GM12801 (cell line): ENCODE data around the gene ARHGAP29.

Experiments used
- TF ChIP-seq, protein P1 (sequence below): IDR thresholded peaks from one replicate; pipeline ENCODE4 v1.5.1; 2011; ENCODE audit warnings: control low read depth; ENCODE audit not compliant: insufficient read length; ENCODE audit errors: extremely low read depth

Gene ARHGAP29

GRCh38 chr1:94160811-94161210, 76.6 kb downstream of the ARHGAP29 start:
- TF ChIP-seq, protein P1, sequence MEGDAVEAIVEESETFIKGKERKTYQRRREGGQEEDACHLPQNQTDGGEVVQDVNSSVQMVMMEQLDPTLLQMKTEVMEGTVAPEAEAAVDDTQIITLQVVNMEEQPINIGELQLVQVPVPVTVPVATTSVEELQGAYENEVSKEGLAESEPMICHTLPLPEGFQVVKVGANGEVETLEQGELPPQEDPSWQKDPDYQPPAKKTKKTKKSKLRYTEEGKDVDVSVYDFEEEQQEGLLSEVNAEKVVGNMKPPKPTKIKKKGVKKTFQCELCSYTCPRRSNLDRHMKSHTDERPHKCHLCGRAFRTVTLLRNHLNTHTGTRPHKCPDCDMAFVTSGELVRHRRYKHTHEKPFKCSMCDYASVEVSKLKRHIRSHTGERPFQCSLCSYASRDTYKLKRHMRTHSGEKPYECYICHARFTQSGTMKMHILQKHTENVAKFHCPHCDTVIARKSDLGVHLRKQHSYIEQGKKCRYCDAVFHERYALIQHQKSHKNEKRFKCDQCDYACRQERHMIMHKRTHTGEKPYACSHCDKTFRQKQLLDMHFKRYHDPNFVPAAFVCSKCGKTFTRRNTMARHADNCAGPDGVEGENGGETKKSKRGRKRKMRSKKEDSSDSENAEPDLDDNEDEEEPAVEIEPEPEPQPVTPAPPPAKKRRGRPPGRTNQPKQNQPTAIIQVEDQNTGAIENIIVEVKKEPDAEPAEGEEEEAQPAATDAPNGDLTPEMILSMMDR, result no peak

GRCh38 chr1:94156096-94156625, 81.2 kb downstream of the ARHGAP29 start:
- TF ChIP-seq, protein P1, result no peak

DNA sequence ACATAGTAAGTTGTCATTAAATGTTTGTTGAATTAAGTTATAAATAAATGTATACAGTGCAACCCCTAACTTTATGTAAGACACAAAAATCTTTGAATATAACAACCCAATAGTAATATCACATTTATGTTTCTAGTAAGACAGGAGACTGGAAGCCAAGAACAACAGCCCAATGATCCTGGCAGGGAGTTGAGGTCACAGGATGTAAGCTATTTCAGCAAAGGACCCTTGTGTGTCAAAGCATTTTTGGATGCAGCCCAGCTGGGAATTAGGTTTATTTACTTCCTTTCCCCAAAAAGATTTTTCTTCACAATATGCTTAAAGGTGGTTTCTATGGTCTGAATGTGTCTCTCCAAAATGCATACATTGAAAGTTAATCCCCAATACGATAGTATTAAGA, 82.4 kb downstream of the ARHGAP29 start:
- TF ChIP-seq, protein P1, result no peak

- TF ChIP-seq, protein P1, result no peak
These were observed 84.3 kb downstream of the ARHGAP29 start for GRCh38 chr1:94153133-94153532.

GRCh38 chr1:94146273-94146672, 91.1 kb downstream of the ARHGAP29 start:
- TF ChIP-seq, protein P1, result no peak

DNA sequence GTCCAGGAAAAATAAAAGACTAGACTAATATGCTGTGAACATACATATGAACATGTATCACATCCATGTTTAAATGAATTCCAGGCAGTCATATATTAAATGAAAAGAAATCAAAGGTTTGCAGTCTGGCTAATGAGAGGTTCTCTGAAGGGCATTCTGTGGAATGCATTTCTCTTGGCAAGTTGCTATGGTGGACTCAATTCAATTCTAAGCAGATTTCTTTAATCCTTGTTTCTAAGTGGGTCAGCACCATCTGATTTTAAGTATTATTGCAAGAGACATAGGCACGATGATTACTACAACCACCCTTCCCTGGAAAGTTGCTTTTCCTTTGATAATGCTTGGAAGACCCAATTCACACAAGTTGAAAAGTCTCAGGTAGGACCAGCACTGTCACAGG, 92.5 kb downstream of the ARHGAP29 start:
- TF ChIP-seq, protein P1, result no peak

DNA sequence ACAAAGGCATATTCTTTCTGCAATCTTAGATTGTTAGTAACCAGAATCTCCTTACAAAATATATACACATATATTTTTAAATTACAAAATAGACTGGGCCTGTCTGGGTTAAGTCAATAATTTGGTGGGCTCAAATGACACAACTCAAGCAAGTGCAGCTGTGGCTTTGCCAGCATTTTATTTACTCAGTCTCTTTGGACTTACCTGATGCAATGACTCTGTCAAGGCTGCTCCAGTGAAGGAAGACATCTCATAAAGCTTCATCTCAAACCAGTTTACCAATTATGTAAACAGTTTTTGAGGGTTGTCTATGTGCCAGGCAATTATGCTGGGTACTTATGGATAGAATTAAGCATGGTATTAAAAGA, 93.6 kb downstream of the ARHGAP29 start:
- TF ChIP-seq, protein P1, result no peak
